DOHH2 (cell line): ENCODE data around the gene CABP4.

ENCODE experiments used
- H3F3A ChIP-seq: fragments of 200-600 bp; sonication (generic), shearing (Covaris generic); 2 replicates; pipeline ENCODE4 v1.6.0; 2016; ENCODE audit warnings: antibody characterized with exemption, mild to moderate bottlenecking; ENCODE audit not compliant: control insufficient read depth, insufficient read depth
- H3K27ac ChIP-seq: fragments of 200-600 bp; sonication (generic); 2 replicates; pipeline ENCODE4 v1.5.1; 2014; ENCODE audit warnings: low read depth, mild to moderate bottlenecking, low read length, moderate library complexity
- H3K27me3 ChIP-seq: fragments of 200-600 bp; sonication (generic); 2 replicates; pipeline ENCODE4 v1.6.1; 2014; ENCODE audit warnings: mild to moderate bottlenecking, low read length, mixed read lengths; ENCODE audit not compliant: control insufficient read depth
- H3K36me3 ChIP-seq: fragments of 200-600 bp; sonication (generic); 2 replicates; pipeline ENCODE4 v1.6.1; 2014; ENCODE audit warnings: mild to moderate bottlenecking, low read length, moderate library complexity, mixed read lengths; ENCODE audit not compliant: control insufficient read depth
- H3K4me1 ChIP-seq: fragments of 200-600 bp; sonication (generic); 2 replicates; pipeline ENCODE4 v1.6.1; 2014; ENCODE audit warnings: mild to moderate bottlenecking, low read length, mixed read lengths; ENCODE audit not compliant: control insufficient read depth
- H3K4me2 ChIP-seq: fragments of 200-600 bp; sonication (generic); 2 replicates; pipeline ENCODE4 v1.6.0; 2014; ENCODE audit warnings: mild to moderate bottlenecking, low read length, moderate library complexity
- H3K4me3 ChIP-seq: fragments of 200-600 bp; sonication (generic); 2 replicates; pipeline ENCODE4 v1.5.1; 2014; ENCODE audit warnings: mild to moderate bottlenecking, low read length, mixed read lengths
- H3K79me2 ChIP-seq: fragments of 200-600 bp; sonication (generic); 2 replicates; pipeline ENCODE4 v1.6.1; 2014; ENCODE audit warnings: mild to moderate bottlenecking, low read length, mixed read lengths; ENCODE audit not compliant: control insufficient read depth
- H3K9me2 ChIP-seq: fragments of 200-600 bp; sonication (generic); replicated peaks from 2 replicates; pipeline ENCODE4 v1.6.1; 2014; ENCODE audit warnings: mild to moderate bottlenecking, low read length, mixed read lengths; ENCODE audit not compliant: control insufficient read depth
- H3K9me3 ChIP-seq: fragments of 200-600 bp; sonication (generic); 2 replicates; pipeline ENCODE4 v1.6.1; 2014; ENCODE audit warnings: antibody characterized with exemption, low read length, mixed read lengths; ENCODE audit not compliant: control insufficient read depth, insufficient read depth
- H4K20me1 ChIP-seq: fragments of 200-600 bp; sonication (generic); 2 replicates; pipeline ENCODE4 v1.6.0; 2014; ENCODE audit warnings: low read depth, mild to moderate bottlenecking, antibody characterized with exemption, low read length, moderate library complexity; ENCODE audit not compliant: control insufficient read depth, insufficient read depth
- CTCF ChIP-seq: fragments of 200-600 bp; sonication (generic); IDR thresholded peaks from one replicate; pipeline ENCODE4 v1.5.1; 2014; ENCODE audit warnings: antibody characterized with exemption, mild to moderate bottlenecking, low read depth, low read length; ENCODE audit not compliant: poor library complexity, severe bottlenecking
- EZH2phosphoT487 ChIP-seq: fragments of 200-600 bp; sonication (generic); IDR thresholded peaks from 2 replicates; pipeline ENCODE4 v1.6.1; 2017; ENCODE audit warnings: borderline replicate concordance, mild to moderate bottlenecking, antibody characterized with exemption, low read length, moderate library complexity, mixed read lengths

The CABP4 gene

GRCh38 chr11:67441098-67441563 is 14.0 kb upstream of the CABP4 start:
- H3K9me3 ChIP-seq, result no peaks in the 10 kb centered on the region
- H3K4me1 ChIP-seq, result peaks cover 81% of the 10 kb centered on the region
- H3K4me2 ChIP-seq, result peak overlapping the region; percentile 14
- no peak overlapping the region for H3K4me3 ChIP-seq
- no peaks in the 10 kb centered on the region for H3K9me2 ChIP-seq
- no peak for TF ChIP-seq CTCF
- TF ChIP-seq EZH2phosphoT487, result no peak
- H3K27me3 ChIP-seq, result no peaks in the 10 kb centered on the region
- peaks cover 56% of the 10 kb centered on the region for H3K36me3 ChIP-seq
- peaks cover 42% of the 10 kb centered on the region for H3F3A ChIP-seq
- peaks cover 1% of the 10 kb centered on the region; the same call in 1 of the 2 replicates for H4K20me1 ChIP-seq
- peak overlapping the region; percentile 36; the same call in 1 of the 2 replicates for H3K27ac ChIP-seq
- H3K79me2 ChIP-seq, result peaks cover 55% of the 10 kb centered on the region

- Histone ChIP-seq H3K79me2 (peaks cover 49% of the 10 kb centered on the region), H4K20me1 (no peaks in the 10 kb centered on the region)
- TF ChIP-seq EZH2phosphoT487, result no peak
- TF ChIP-seq CTCF, result no peak
Measured at GRCh38 chr11:67441731-67442351, 13.3 kb upstream of the CABP4 start.

GRCh38 chr11:67442504-67443404 is 12.4 kb upstream of the CABP4 start:
- H3K4me2 ChIP-seq, result peak overlapping the region; percentile 90
- H3K79me2 ChIP-seq, result peaks cover 41% of the 10 kb centered on the region
- peak overlapping the region; percentile 92 for H3K27ac ChIP-seq
- H3K9me2 ChIP-seq, result no peaks in the 10 kb centered on the region
- peak overlapping the region; percentile 68 for H3K4me3 ChIP-seq
- peaks cover 37% of the 10 kb centered on the region for H3F3A ChIP-seq
- H3K36me3 ChIP-seq, result peaks cover 42% of the 10 kb centered on the region
- H3K9me3 ChIP-seq, result no peaks in the 10 kb centered on the region
- H3K27me3 ChIP-seq, result no peaks in the 10 kb centered on the region
- no peaks in the 10 kb centered on the region for H4K20me1 ChIP-seq
- TF ChIP-seq CTCF (no peak), EZH2phosphoT487 (no peak)
- H3K4me1 ChIP-seq, result peaks cover 91% of the 10 kb centered on the region

More at GRCh38 chr11:67441731-67442351, 13.3 kb upstream of the CABP4 start:
- Histone ChIP-seq H3K9me3 (no peaks in the 10 kb centered on the region), H3K27me3 (no peaks in the 10 kb centered on the region), H3K36me3 (peaks cover 49% of the 10 kb centered on the region), H3F3A (peaks cover 38% of the 10 kb centered on the region), H3K4me1 (peaks cover 84% of the 10 kb centered on the region), H3K27ac (peak overlapping the region; percentile 92), H3K4me2 (peak overlapping the region; percentile 90), H3K4me3 (0 out of 2 replicates have a peak overlapping the region, but pooled peaks have one; percentile 68), H3K9me2 (no peaks in the 10 kb centered on the region)
